ENCODE data around the gene PRDM5.

PRDM5 gene

GRCh38 chr4:120916937-120917336, 5.6 kb downstream of the PRDM5 start:
- H3K4me3 ChIP-seq (replicated peaks; ENCODE audit: low read depth, low read length), result no peak overlapping the region
- TF ChIP-seq, protein P1, sequence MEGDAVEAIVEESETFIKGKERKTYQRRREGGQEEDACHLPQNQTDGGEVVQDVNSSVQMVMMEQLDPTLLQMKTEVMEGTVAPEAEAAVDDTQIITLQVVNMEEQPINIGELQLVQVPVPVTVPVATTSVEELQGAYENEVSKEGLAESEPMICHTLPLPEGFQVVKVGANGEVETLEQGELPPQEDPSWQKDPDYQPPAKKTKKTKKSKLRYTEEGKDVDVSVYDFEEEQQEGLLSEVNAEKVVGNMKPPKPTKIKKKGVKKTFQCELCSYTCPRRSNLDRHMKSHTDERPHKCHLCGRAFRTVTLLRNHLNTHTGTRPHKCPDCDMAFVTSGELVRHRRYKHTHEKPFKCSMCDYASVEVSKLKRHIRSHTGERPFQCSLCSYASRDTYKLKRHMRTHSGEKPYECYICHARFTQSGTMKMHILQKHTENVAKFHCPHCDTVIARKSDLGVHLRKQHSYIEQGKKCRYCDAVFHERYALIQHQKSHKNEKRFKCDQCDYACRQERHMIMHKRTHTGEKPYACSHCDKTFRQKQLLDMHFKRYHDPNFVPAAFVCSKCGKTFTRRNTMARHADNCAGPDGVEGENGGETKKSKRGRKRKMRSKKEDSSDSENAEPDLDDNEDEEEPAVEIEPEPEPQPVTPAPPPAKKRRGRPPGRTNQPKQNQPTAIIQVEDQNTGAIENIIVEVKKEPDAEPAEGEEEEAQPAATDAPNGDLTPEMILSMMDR (IDR thresholded peaks at IDR 0.05; ENCODE audit: low read length, missing control alignments), result no peak
- DNase-seq (ENCODE audit: low read depth), result no peak

- TF ChIP-seq, protein P1 (IDR thresholded peaks at IDR 0.05; ENCODE audit: low read length, missing control alignments), result no peak
- DNase-seq (ENCODE audit: low read depth), result no peak
- H3K4me3 ChIP-seq (replicated peaks; ENCODE audit: low read depth, low read length), result no peak overlapping the region
Measured at GRCh38 chr4:120915336-120915735, 7.2 kb downstream of the PRDM5 start.

GRCh38 chr4:120903419-120903818, 19.1 kb downstream of the PRDM5 start:
- H3K4me3 ChIP-seq (replicated peaks; ENCODE audit: low read depth, low read length), result no peak overlapping the region
- DNase-seq (ENCODE audit: low read depth), result no peak

GRCh38 chr4:120902925-120903324, 19.6 kb downstream of the PRDM5 start:
- H3K4me3 ChIP-seq (replicated peaks; ENCODE audit: low read depth, low read length), result no peak overlapping the region
- TF ChIP-seq, protein P1 (IDR thresholded peaks at IDR 0.05; ENCODE audit: low read length, missing control alignments), result no peak
- no peak for DNase-seq (ENCODE audit: low read depth)

More at GRCh38 chr4:120903419-120903818, 19.1 kb downstream of the PRDM5 start:
- TF ChIP-seq, protein P1 (IDR thresholded peaks at IDR 0.05; ENCODE audit: low read length, missing control alignments), result no peak

- no peak for DNase-seq (ENCODE audit: low read depth)
- no peak overlapping the region for H3K4me3 ChIP-seq (replicated peaks; ENCODE audit: low read depth, low read length)
- TF ChIP-seq, protein P1 (IDR thresholded peaks at IDR 0.05; ENCODE audit: low read length, missing control alignments), result no peak
Measured at GRCh38 chr4:120901731-120902130, 20.8 kb downstream of the PRDM5 start.

- TF ChIP-seq, protein P1 (IDR thresholded peaks at IDR 0.05; ENCODE audit: low read length, missing control alignments), result no peak
- DNase-seq (ENCODE audit: low read depth), result no peak
Measured at GRCh38 chr4:120897981-120898719, 24.4 kb downstream of the PRDM5 start.

GRCh38 chr4:120895554-120895953, 27.0 kb downstream of the PRDM5 start:
- H3K4me3 ChIP-seq (replicated peaks; ENCODE audit: low read depth, low read length), result no peak overlapping the region
- TF ChIP-seq, protein P1 (IDR thresholded peaks at IDR 0.05; ENCODE audit: low read length, missing control alignments), result no peak
- no peak for DNase-seq (ENCODE audit: low read depth)

More at GRCh38 chr4:120897981-120898719, 24.4 kb downstream of the PRDM5 start:
- no peak overlapping the region for H3K4me3 ChIP-seq (replicated peaks; ENCODE audit: low read depth, low read length)
